Measurements from ENCODE around the gene CIDEC. TPM values are rescaled to one million over a fixed set of nuclear protein-coding genes. Genes with fewer than 3 reads are reported as not detected.

The CIDEC gene
- total and polyA plus RNA-seq, 2 of the 13 experiments (the other 11 are each of a cell fraction or from before 2014, with no cell fraction given): 2.5 to 10.4 TPM

GRCh38 chr3:9906480-9906879 is 26.4 kb upstream of the CIDEC start:
- no peak for ATAC-seq
- no TSS peak for BruUV-seq (replicated peaks)
- H3K79me2 ChIP-seq (ENCODE audit: insufficient read depth, low read length): peaks cover 15% of the 10 kb centered on the region

More at GRCh38 chr3:9906480-9906879, 26.4 kb upstream of the CIDEC start:
- in situ Hi-C loops (cut with HindIII; ENCODE audit: extremely low pct_ligation_motif_present, low pct_unique_long_range_greater_than_20kb) (no loop called here), intact Hi-C loops (cut with micrococcal nuclease; ENCODE audit: unreplicated experiment) (no loop called here)
- no peak overlapping the region for H3K4me3 ChIP-seq (replicated peaks in 1 of 3; ENCODE audit: insufficient read depth in 1 of 3, low read depth in 2 of 3, low read length in 3 of 3)
- FAIRE-seq (no peak), DNase-seq (ENCODE audit: low spot score) (no peak)
- H3K36me3 ChIP-seq (replicated peaks in 1 of 2; ENCODE audit: control insufficient read depth in 1 of 2, insufficient read depth in 2 of 2, low read length in 2 of 2): peaks cover 15 to 30% of the 10 kb centered on the region in 2 experiments
- no peak overlapping the region for H3K27ac ChIP-seq (ENCODE audit: extremely low read length, insufficient read depth, low read length)
- H3K4me2 ChIP-seq (ENCODE audit: low read depth, low read length): no peak overlapping the region
- no peaks in the 10 kb centered on the region for H4K20me1 ChIP-seq (ENCODE audit: insufficient read depth, low read length)
- no peak overlapping the region for H2AFZ ChIP-seq (ENCODE audit: low read length)
- WGBS (ENCODE audit: low lambda C conversion rate): 97% methylated on average over 5 of the region's 5 CpGs
- H3K4me1 ChIP-seq (ENCODE audit: insufficient read depth, low read length): peaks cover 31% of the 10 kb centered on the region
- TF ChIP-seq ZMYM4 (CRISPR knock-in tag; IDR thresholded peaks at IDR 0.05) (no peak), JUN (CRISPR knock-in tag; IDR thresholded peaks at IDR 0.05) (no peak), ESRRA (CRISPR knock-in tag; IDR thresholded peaks at IDR 0.05; ENCODE audit: low read depth) (no peak), TBP (CRISPR knock-in tag; IDR thresholded peaks at IDR 0.05) (no peak), TP53 (CRISPR knock-in tag; conservative IDR thresholded peaks at IDR 0.05) (no peak), ZNF354B (CRISPR knock-in tag; IDR thresholded peaks at IDR 0.05) (no peak)
- TF ChIP-seq, protein P1, sequence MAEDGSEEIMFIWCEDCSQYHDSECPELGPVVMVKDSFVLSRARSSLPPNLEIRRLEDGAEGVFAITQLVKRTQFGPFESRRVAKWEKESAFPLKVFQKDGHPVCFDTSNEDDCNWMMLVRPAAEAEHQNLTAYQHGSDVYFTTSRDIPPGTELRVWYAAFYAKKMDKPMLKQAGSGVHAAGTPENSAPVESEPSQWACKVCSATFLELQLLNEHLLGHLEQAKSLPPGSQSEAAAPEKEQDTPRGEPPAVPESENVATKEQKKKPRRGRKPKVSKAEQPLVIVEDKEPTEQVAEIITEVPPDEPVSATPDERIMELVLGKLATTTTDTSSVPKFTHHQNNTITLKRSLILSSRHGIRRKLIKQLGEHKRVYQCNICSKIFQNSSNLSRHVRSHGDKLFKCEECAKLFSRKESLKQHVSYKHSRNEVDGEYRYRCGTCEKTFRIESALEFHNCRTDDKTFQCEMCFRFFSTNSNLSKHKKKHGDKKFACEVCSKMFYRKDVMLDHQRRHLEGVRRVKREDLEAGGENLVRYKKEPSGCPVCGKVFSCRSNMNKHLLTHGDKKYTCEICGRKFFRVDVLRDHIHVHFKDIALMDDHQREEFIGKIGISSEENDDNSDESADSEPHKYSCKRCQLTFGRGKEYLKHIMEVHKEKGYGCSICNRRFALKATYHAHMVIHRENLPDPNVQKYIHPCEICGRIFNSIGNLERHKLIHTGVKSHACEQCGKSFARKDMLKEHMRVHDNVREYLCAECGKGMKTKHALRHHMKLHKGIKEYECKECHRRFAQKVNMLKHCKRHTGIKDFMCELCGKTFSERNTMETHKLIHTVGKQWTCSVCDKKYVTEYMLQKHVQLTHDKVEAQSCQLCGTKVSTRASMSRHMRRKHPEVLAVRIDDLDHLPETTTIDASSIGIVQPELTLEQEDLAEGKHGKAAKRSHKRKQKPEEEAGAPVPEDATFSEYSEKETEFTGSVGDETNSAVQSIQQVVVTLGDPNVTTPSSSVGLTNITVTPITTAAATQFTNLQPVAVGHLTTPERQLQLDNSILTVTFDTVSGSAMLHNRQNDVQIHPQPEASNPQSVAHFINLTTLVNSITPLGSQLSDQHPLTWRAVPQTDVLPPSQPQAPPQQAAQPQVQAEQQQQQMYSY (CRISPR knock-in tag; IDR thresholded peaks at IDR 0.05): no peak
- TF ChIP-seq, protein P2, sequence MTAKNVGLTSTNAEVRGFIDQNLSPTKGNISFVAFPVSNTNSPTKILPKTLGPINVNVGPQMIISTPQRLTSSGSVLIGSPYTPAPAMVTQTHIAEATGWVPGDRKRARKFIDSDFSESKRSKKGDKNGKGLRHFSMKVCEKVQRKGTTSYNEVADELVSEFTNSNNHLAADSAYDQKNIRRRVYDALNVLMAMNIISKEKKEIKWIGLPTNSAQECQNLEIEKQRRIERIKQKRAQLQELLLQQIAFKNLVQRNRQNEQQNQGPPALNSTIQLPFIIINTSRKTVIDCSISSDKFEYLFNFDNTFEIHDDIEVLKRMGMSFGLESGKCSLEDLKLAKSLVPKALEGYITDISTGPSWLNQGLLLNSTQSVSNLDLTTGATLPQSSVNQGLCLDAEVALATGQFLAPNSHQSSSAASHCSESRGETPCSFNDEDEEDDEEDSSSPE (CRISPR knock-in tag; IDR thresholded peaks at IDR 0.05): no peak
- TF ChIP-seq, protein P3, sequence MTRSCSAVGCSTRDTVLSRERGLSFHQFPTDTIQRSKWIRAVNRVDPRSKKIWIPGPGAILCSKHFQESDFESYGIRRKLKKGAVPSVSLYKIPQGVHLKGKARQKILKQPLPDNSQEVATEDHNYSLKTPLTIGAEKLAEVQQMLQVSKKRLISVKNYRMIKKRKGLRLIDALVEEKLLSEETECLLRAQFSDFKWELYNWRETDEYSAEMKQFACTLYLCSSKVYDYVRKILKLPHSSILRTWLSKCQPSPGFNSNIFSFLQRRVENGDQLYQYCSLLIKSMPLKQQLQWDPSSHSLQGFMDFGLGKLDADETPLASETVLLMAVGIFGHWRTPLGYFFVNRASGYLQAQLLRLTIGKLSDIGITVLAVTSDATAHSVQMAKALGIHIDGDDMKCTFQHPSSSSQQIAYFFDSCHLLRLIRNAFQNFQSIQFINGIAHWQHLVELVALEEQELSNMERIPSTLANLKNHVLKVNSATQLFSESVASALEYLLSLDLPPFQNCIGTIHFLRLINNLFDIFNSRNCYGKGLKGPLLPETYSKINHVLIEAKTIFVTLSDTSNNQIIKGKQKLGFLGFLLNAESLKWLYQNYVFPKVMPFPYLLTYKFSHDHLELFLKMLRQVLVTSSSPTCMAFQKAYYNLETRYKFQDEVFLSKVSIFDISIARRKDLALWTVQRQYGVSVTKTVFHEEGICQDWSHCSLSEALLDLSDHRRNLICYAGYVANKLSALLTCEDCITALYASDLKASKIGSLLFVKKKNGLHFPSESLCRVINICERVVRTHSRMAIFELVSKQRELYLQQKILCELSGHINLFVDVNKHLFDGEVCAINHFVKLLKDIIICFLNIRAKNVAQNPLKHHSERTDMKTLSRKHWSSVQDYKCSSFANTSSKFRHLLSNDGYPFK (CRISPR knock-in tag; IDR thresholded peaks at IDR 0.05; ENCODE audit: borderline replicate concordance): no peak
- ChIA-PET CTCF (ENCODE audit: low intra/inter-chr PET ratio, low total read pairs) (no interaction called here), POLR2A (interaction anchor here (1.0 kb wide), 1 partner anchor 10 kb away, joined by 4 read pairs; the partner anchor contains the start of gene IL17RC)
- H3K27me3 ChIP-seq (ENCODE audit: control insufficient read depth in 1 of 2, insufficient read depth in 2 of 2, low read length in 2 of 2): no peaks in the 10 kb centered on the region; a peak in 1 of 5 replicates
- H3K9me3 ChIP-seq (ENCODE audit: low read length): no peaks in the 10 kb centered on the region
- H3K9ac ChIP-seq (ENCODE audit: insufficient read depth, low read depth, low read length): no peak overlapping the region

Measured in HepG2 (cell line).